Peyer's patch (tissue), 4 donors: ENCODE data around the gene ATG10.

Source experiments
- POLR2A ChIP-seq, 2 donors: fragments of 450-650 bp; IDR thresholded peaks; one replicate each; pipeline ENCODE4 v1.5.1; 2017; ENCODE audit warnings: antibody characterized with exemption in 2 of 2, mild to moderate bottlenecking in 2 of 2, moderate library complexity in 2 of 2
- TF ChIP-seq, protein P1 (sequence below), 6 experiments: fragments of 450-650 bp in 4 of 6; fragments of 200-600 bp in 2 of 6; sonication (generic) in 1 of 6; IDR thresholded peaks; one replicate each; pipeline ENCODE4 v1.5.1; 2017 to 2019; ENCODE audit warnings: antibody characterized with exemption in 6 of 6, mild to moderate bottlenecking in 3 of 6, moderate library complexity in 1 of 6

DNA sequence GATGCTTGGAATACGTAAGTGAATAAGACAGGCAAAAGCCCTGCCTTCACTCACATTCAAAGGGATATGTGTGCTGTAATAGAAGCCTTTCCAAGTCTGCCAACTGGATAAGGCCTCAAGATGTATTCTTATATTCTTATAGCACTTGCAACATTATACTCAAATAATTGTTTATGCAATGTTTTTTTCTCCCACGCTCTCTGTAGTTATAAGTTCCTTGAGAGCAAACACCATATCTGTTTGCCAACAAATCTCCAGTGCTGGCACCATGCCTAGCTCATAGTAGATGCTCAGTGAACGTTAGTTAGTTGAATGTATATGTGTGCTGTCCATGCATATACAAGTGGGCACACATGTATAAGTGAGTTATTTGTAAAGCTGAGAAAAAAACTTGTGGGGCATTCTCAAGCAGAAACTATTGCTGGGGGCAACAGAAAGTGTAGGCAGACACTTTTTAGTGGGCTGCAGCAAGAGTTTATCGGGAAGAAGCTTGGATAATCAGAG lies 181.2 kb downstream of the ATG10 start:
- TF ChIP-seq POLR2A (IDR thresholded peaks at IDR 0.05) = no peak
- TF ChIP-seq, protein P1, sequence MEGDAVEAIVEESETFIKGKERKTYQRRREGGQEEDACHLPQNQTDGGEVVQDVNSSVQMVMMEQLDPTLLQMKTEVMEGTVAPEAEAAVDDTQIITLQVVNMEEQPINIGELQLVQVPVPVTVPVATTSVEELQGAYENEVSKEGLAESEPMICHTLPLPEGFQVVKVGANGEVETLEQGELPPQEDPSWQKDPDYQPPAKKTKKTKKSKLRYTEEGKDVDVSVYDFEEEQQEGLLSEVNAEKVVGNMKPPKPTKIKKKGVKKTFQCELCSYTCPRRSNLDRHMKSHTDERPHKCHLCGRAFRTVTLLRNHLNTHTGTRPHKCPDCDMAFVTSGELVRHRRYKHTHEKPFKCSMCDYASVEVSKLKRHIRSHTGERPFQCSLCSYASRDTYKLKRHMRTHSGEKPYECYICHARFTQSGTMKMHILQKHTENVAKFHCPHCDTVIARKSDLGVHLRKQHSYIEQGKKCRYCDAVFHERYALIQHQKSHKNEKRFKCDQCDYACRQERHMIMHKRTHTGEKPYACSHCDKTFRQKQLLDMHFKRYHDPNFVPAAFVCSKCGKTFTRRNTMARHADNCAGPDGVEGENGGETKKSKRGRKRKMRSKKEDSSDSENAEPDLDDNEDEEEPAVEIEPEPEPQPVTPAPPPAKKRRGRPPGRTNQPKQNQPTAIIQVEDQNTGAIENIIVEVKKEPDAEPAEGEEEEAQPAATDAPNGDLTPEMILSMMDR (IDR thresholded peaks at IDR 0.05) = no peak
